HG02973 (cell line): Measurements from ENCODE around the gene MYO1E.

ENCODE experiments used
- ATAC-seq: cut with Tn5 transposase; IDR thresholded peaks from one replicate; pipeline ENCODE4 v1.9.1; 2021; ENCODE audit warnings: moderate library complexity; ENCODE audit not compliant: unreplicated experiment

Gene MYO1E

DNA sequence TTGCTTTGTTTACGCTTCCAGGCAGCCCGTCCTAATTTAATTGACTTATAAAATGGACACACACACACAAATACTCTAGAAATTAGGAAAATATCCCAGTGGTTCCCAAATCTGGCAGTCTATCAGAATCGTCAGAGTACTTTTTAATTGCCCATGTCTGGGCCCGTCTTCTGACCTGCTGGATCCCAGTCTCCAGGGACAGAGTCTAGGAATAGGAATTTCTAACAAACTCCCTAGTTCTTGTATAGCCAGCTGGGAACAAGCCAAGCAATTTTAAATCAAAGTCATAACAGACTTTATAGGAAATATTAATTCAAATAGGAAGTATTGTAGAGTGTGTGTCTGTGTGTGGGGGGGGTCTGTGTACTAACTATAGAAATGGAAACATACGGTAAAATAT is 132.6 kb downstream of the MYO1E start:
- ATAC-seq = no peak

DNA sequence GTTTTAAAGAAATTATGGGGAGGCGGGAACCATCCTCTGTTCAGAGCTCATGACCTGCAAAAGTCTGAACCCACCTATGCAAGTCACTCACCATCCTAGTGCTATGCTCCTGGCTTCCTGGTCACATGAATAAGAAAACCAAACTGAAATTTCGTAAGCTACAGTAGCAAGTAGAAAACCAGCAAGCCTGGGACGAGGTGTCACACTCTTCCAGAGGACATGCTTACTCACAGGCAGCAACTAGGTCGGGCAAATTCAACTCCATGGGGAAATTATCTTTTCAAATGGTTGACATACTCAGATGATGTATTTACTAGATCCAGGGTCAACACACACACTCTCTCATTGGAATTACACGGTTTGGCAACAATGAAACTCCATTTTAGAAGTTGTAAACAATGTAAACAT is 134.7 kb downstream of the MYO1E start:
- ATAC-seq = peak; percentile 35

DNA sequence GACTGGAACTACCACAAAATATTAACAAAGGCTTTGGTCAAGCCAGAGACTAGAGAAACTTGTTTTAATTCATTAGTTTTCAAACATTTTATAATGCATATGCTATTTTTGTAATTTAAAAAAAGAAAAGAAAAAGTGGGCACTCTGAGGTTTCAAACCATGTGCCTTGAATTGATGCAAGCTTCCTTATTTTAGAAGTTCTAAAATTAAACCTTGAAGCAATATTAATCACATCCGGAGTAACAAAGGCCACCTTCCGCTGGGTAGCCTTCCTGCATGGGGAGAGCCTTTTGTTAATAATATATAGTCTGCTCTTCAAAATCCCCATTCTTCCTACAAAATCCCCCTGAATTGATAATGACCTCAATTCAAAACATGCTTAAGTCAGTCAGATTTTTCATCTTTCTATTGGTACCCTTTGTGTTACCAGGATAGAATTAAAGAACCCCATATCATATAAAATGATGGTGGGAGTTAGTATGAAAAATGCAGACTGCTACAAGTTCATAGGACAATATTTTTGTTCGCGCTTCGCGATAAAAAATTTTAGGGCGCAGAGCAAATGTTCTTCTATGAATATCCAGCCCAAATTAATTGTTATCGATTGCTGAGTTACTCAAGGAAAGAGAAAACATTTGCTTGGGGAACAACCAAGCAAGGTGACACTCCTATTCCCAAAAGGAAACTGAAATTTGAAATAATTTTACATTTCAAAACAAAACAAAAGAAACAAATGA is 135.4 kb downstream of the MYO1E start:
- peak; percentile 57 for ATAC-seq

DNA sequence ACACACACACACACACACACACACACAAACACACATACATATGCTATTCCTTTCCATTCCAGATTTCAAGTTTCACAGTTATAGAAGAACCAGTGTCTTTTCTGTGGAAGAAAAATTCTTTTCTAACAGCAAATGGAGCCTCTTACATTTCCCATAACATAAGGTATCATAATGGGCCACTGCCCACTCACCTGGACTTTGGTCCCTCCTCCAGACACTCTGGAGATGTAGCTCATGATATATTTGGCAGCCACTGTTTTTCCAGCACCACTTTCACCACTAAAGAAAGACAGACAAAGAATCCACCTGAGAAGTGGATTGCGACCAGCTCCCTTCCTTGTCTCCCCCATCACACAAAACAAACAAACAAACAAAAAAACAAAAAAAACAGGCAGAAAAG is 136.3 kb downstream of the MYO1E start:
- no peak for ATAC-seq

DNA sequence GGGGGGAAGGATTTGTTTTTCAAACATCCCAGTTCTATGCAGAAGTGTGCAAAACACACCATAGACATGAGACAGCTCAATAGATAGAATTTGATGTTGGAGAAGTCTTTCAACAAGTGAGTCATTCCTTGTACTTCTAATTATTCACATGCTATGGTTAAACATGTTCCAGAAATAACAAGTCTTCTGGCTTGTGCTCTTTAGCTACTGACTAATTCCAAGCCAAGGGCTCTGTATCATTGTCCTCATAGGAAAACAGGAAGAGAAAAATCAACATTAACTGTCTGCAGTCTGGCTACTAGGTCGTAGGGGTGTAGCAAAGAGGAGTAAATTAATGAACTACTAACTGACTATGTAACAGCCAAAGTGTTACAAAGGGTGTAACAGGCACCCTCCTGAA is 140.2 kb downstream of the MYO1E start:
- ATAC-seq = no peak

DNA sequence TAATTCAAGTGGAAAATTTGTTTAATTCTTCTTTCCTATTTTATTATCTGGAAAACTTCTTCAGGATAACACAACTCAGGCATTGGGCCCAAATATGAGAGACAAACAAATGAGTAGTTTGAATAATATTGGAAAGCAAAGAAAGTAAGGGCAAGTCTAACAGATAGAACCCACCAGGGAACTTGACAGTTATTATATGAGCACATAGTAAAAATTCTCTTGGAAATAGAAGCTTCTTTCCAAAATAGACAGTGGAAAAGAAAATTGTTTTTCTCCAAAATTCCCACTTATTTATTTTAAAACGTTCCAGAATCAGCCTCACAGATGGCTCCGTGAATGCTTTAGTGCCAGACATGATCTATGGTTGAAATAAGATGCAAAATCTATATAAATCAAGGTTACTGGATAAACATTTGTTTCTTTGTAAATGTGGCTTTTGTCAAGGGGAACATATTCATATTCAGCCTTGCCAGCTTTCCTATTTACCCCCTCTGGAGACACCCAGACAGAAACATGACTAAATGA is 142.1 kb downstream of the MYO1E start:
- no peak for ATAC-seq

DNA sequence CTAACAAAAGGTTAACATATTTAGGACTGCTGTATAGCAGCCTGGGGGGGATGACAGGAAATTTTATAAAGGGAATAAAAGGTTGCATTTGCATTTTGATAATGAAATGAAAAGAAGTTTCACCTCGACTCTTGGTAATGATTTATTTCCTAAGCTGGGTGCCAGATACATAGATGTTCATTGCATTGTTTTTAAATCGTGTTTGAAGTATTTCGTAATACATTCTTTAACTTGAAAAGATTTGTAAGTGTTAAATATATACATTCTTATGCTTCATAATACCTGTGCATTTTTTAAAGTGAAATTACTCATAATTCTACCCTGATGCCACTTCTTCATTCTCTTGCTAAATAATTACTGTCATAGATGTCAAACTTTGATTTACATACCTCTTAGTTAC is 143.2 kb downstream of the MYO1E start:
- no peak for ATAC-seq

DNA sequence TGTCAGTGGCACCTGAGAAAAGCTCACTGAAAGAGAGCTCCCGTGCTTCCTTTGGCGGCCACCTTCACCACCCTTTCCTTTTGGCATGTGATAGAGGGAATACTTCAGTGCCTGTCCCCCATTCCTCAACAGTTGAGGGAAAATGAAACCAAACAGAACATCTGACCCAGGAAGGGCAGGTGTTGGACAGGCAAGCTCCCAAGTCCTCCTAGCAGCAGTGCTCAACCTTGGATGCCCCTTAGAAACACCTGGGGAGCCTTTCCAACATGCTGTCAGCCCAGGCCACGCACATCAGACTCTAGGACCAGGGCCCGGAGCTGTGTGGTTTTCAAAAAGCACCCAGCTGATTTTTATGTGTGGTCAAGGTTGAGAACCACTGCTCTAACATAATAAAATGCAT is 143.7 kb downstream of the MYO1E start:
- no peak for ATAC-seq

DNA sequence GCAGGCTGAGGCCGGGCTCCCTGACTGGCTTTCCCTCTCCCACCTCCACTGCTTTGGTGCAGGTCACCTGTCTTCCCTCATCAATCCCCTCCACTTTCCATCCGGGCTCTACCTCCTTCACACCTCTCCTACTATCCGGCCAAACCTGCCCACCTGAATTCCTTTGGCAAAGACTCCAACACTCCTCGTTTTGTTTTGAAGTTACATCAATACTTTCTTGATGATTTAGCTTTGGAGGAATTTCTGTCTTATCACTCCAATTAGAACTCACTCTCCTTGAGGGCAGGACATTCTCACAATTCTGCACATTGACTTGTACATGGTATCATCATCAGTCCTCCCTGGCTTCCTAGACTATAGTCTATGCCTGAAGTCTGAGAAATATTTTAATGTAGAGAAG is 145.7 kb downstream of the MYO1E start:
- no peak for ATAC-seq

DNA sequence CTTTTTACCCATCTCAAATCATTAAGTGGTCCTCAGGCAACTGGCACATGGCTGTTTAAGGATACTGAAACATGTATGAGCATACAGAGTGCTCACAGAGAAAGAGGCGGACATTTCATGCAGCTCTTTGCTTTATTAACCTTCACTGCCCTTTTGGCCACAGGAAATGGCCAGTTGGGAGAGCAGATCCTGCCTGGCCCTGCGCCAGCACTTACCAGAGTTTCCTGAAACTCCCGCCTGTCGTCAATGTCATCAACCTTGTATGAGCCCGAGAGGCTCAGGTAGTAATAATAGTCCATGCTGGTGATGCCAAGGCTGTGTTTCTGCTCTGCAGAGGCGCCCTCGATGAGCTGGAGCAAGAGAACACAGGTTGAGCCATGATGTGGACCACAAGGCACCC is 148.2 kb downstream of the MYO1E start:
- no peak for ATAC-seq

DNA sequence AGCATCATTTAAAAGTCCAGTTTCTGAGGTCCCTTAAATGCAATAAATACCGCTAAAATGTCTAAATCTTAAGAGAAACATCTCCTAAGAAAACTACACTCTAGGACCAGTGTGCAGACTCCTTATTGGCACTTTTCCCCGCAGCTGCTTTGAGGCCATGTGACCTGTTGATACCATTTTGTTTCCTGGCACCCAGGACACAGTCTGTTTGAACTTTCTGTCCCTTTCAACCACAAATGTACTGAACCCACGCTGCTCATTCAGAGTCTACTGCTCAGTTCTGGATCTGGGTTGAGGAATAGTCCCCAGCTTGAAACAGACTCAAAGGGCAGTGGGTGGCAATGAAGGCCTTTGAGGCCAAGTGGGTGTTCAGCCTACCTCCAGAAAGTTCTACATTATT is 148.9 kb downstream of the MYO1E start:
- no peak for ATAC-seq

DNA sequence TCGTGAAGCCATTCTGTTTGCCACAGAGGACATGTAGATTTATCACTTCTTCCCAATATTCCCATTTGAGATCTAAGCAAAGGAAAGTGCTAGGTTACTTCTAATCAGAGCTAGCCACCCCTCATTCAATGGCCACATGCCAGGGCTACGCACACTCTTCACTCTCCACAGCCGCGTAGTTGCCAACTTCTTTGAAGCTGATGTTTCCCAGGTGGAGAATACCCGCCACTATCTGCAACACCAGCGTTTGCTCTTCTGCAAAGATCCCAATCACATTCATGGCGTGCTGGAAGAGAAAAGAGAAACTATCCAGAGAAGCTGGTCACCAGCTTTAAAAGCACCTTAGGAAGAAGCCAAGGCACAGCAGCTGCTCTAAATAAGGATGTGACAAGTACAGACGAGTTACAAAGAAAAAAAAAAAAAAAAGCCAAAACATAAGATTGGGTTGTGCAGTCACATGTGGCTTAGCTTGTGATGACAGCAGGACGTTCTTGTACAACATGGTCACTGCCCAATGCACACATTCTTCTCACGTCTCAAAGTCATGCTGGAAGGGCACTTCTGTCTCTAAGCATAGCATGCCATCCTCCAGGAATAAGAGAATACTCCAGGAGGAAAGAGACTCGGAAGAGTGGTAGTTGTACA is 149.6 kb downstream of the MYO1E start:
- ATAC-seq = no peak

DNA sequence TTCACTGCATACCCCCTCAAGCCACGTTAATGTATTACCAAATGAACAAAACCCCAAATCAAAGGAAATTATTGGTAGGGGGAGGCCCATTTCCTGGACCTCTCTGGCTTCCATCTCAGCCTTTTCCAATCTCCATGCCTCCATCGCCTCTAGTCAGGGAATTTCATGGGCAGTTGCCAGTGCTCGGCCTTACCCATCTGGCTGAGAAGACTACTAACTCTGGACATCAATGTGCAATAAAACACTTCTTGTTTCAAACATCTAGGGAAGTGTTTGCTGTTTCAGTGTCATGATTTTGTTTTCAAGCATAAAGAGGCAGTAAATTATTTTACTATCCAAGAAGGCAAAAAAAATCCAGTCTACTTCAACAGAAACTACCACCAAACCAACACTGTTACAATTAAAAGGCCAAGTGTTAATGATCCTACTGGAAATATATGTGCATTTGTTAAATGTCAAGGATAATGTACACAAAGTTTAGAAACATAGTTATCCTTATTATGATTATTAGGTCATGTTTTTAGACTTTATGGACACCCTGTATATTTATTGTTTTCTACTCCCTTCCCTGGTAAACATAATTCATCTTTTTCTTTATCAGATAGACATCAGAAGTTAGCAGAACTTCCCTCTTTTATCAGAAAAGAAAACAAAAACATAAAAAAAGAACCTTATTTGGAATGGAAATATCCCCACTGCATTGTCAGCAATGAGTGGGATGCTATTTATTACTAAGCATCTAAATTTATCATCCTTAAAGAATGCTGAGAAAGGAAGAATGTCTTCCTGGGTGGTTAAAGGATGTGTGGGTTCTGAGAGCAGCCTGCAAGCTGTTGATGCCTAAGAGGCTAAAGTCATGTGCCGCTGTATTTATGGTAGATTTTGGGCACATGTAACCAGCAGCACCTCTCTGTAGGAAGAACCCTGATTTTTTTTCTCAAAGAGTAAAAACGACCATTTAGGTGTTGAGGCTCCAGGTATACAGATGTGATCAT is 150.9 kb downstream of the MYO1E start:
- no peak for ATAC-seq

DNA sequence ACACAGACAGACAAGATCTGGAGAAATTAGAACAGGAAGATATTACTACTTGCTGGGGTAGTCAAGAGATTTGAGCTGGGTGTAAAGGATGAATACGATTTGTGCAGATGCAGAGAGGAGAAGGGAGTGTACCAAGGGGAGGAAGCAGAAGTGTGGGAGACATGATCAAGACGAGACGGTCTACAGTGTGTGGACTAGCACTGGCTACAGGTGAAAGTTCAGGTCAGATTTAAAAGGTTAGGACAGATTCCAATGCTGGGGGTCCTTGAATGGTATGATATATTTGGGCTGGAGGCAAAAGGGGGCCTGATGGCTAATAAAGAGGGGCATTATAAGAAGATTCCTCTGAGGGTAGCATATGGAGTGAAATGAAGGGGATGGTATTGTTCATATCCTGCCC is 154.0 kb downstream of the MYO1E start:
- no peak for ATAC-seq

DNA sequence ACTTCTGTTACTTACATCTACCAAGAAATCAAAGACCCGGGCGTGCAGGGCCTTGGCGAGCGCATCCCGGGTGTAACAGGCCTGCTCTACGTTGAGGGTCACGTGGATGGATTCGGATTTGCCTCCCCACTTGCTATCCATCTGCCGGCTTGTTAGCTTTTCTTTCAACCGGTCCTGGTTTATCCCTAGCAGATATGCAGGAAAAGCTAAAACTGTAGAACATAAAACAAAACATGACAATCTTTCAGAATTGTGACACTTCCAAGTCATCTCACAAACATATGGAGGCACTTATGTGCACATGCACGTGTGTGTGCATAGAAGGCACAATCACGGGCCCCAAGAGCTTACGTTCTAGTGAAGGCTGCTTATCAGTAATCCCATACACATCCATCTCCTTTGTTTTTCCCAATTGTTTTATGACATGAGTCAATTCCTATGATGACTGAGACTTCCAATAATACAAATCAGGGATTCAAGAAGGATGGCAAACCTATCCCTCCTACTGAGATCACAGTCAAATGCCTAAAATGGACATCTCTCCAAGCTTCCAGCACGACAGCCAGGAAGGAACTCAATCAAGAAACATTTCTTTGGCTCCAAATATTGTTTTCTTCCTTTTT is 154.7 kb downstream of the MYO1E start:
- no peak for ATAC-seq

DNA sequence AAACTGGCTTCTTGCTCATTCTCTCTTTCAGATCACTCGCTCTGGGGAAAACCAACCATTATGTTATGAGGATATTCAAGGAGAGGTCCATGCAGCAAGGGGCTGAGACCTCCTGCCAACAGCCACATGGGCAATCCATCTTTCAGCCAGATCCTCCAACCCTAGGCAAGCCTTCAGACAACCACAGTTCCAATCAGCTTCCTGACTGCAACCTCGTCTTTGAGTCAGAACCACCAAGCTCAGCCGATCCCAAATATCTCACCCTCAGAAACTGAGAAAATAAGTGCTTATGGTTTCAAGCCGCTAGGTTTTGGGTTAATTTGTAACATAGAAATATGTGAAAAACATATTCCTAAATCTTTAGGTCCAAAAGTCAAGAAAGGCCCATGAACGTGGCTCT is 155.8 kb downstream of the MYO1E start:
- ATAC-seq = no peak

DNA sequence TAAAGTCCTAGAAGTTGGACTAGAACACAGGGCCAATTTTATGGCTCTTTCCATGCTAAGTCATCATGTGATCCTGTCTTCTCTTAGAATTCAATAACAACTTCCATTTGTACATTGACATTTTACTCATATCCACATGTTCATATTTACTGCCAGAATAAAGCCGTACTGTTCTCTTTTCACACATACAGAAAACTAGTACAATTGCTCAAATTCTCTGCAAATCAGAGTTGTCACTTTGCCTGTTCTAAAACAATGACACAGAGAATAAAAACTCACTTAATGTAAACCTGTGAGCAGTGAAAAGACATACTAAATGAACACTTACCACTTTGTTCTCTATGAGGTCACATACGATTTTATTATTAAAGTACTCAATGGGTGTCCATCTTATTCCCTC is 162.5 kb downstream of the MYO1E start:
- no peak for ATAC-seq

DNA sequence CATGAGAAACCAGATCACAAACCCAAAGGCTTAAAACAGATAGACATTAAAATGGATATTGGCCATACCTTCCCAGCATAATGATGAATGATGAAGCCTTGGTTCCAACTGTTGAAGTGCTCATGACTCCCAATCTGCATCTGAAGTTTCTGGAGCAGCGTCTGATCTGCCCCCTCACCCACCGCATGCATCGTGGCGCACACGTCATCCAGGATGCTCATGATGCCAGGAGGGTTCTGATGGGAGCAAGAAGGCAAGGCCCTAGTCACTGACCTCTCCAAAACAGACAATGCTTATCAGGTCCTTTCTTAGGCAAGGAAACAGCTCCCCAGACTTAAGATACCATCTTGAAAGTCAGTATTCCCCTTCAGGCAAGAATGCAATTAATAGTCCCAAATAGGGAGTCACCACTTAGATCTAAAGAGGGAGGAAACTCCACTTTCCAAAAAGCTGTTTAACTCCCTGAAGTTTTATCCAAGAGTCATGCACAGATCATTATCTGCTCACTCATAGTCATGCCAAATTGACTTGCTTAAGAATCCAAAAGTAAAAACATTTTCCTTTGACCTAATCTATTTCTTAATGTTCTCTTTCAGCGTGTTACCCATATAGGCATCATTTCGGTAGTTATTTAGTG is 163.9 kb downstream of the MYO1E start:
- ATAC-seq = no peak

DNA sequence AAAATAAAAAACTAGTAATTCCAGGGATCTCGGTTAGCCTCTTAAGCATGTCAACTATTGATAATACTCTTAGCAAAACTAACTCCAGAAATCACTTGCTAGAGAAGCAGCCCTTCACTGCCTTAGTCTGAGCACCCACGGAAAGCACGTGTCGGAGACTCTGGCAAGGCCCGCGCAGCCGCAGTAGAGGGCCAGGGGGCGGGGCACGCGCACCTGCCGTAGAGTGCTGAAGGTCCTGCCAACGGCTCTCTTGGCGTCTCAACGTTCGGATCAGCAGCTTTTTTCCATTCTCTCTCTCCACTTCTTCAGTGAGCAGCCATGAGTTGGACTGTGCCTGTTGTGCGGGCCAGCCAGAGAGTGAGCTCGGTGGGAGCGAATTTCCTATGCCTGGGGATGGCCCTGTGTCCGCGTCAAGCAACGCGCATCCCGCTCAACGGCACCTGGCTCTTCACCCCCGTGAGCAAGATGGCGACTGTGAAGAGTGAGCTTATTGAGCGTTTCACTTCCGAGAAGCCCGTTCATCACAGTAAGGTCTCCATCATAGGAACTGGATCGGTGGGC is 166.0 kb downstream of the MYO1E start, which contains the start of gene LDHAL6B:
Gene LDHAL6B, plus strand, starts transcription at position 221 of the 561 bp plus-strand sequence. Its CDS starts 98 bp downstream, at position 319.
- no peak for ATAC-seq
